ENCODE data around the gene ANHX.

Gene ANHX

DNA sequence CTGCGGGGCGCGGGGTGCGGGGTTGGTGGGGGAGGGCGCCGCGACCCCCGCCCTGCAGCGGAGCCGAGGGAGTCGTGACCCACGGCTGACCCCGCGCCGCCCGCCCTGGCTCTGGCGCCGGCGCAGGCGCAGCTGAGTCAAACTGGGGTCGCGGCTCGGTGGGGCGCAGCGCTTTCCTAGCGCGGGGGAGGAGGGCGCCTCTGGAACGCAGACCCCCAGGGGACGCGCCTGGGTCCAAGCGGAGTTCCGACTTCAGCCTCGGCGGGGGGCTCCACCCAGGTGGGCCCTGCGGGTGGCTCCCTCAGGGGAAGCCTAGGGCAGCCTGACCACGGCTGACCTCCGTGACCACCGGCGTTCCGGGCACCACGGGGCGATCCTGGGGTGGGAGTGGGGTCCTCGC, 467 bp upstream of the ANHX start:
- no peak for ATAC-seq
- TF ChIP-seq BACH2 (CRISPR knock-in tag; IDR thresholded peaks at IDR 0.05; ENCODE audit: borderline replicate concordance) (no peak), ZFP30 (CRISPR knock-in tag; IDR thresholded peaks at IDR 0.05) (no peak), ZC3H10 (CRISPR knock-in tag; IDR thresholded peaks at IDR 0.05) (no peak), OSR1 (CRISPR knock-in tag; IDR thresholded peaks at IDR 0.05) (no peak), ZNF70 (CRISPR knock-in tag; IDR thresholded peaks at IDR 0.05) (no peak), ZFP3 (CRISPR knock-in tag; IDR thresholded peaks at IDR 0.05) (no peak), SNAI2 (CRISPR knock-in tag; IDR thresholded peaks at IDR 0.05) (no peak), PPARA (CRISPR knock-in tag; IDR thresholded peaks at IDR 0.05; ENCODE audit: borderline replicate concordance) (no peak), GLIS3 (CRISPR knock-in tag; IDR thresholded peaks at IDR 0.05) (no peak)
- TF ChIP-seq, protein P1, sequence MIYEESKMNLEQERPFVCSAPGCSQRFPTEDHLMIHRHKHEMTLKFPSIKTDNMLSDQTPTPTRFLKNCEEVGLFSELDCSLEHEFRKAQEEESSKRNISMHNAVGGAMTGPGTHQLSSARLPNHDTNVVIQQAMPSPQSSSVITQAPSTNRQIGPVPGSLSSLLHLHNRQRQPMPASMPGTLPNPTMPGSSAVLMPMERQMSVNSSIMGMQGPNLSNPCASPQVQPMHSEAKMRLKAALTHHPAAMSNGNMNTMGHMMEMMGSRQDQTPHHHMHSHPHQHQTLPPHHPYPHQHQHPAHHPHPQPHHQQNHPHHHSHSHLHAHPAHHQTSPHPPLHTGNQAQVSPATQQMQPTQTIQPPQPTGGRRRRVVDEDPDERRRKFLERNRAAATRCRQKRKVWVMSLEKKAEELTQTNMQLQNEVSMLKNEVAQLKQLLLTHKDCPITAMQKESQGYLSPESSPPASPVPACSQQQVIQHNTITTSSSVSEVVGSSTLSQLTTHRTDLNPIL (CRISPR knock-in tag; IDR thresholded peaks at IDR 0.05; ENCODE audit: low read depth): no peak
- TF ChIP-seq, protein P2, sequence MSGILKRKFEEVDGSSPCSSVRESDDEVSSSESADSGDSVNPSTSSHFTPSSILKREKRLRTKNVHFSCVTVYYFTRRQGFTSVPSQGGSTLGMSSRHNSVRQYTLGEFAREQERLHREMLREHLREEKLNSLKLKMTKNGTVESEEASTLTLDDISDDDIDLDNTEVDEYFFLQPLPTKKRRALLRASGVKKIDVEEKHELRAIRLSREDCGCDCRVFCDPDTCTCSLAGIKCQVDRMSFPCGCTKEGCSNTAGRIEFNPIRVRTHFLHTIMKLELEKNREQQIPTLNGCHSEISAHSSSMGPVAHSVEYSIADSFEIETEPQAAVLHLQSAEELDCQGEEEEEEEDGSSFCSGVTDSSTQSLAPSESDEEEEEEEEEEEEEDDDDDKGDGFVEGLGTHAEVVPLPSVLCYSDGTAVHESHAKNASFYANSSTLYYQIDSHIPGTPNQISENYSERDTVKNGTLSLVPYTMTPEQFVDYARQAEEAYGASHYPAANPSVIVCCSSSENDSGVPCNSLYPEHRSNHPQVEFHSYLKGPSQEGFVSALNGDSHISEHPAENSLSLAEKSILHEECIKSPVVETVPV (CRISPR knock-in tag; IDR thresholded peaks at IDR 0.05): no peak

DNA sequence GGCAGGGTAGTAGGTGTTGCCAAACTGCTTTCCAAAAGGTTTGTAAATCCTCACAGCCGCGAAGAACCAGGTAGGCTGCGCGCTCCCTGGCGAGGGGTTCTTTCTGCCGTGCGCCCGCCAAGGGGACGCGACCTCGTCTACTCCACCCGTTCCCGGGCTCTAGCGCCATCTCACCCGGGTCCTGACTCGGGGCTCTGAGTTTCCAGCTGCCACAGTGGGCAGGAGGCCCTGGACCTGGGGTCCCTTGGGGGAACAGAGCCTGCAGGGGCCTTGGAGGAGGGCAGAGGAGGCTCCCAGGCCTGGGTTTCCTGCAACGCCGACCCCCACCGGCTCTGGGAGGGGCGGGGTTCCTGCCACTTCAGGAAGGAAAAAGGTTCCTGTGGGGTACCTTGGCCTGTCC, 706 bp downstream of the ANHX start:
- TF ChIP-seq, protein P3, sequence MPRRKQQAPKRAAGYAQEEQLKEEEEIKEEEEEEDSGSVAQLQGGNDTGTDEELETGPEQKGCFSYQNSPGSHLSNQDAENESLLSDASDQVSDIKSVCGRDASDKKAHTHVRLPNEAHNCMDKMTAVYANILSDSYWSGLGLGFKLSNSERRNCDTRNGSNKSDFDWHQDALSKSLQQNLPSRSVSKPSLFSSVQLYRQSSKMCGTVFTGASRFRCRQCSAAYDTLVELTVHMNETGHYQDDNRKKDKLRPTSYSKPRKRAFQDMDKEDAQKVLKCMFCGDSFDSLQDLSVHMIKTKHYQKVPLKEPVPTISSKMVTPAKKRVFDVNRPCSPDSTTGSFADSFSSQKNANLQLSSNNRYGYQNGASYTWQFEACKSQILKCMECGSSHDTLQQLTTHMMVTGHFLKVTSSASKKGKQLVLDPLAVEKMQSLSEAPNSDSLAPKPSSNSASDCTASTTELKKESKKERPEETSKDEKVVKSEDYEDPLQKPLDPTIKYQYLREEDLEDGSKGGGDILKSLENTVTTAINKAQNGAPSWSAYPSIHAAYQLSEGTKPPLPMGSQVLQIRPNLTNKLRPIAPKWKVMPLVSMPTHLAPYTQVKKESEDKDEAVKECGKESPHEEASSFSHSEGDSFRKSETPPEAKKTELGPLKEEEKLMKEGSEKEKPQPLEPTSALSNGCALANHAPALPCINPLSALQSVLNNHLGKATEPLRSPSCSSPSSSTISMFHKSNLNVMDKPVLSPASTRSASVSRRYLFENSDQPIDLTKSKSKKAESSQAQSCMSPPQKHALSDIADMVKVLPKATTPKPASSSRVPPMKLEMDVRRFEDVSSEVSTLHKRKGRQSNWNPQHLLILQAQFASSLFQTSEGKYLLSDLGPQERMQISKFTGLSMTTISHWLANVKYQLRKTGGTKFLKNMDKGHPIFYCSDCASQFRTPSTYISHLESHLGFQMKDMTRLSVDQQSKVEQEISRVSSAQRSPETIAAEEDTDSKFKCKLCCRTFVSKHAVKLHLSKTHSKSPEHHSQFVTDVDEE (CRISPR knock-in tag; IDR thresholded peaks at IDR 0.05): no peak
- TF ChIP-seq ZNF565 (CRISPR knock-in tag; conservative IDR thresholded peaks at IDR 0.05; ENCODE audit: low read depth): no peak
- no peak for TF ChIP-seq OSR1 (CRISPR knock-in tag; IDR thresholded peaks at IDR 0.05)
- TF ChIP-seq ZNF8 (CRISPR knock-in tag; IDR thresholded peaks at IDR 0.05): no peak
- no peak for TF ChIP-seq ESRRG (CRISPR knock-in tag; IDR thresholded peaks at IDR 0.05)
- TF ChIP-seq ISL1 (CRISPR knock-in tag; IDR thresholded peaks at IDR 0.05): no peak
- TF ChIP-seq ZNF70 (CRISPR knock-in tag; IDR thresholded peaks at IDR 0.05): no peak
- no peak for TF ChIP-seq CSDC2 (CRISPR knock-in tag; IDR thresholded peaks at IDR 0.05)
- TF ChIP-seq, protein P1 (CRISPR knock-in tag; IDR thresholded peaks at IDR 0.05; ENCODE audit: low read depth): no peak
- ATAC-seq: no peak

DNA sequence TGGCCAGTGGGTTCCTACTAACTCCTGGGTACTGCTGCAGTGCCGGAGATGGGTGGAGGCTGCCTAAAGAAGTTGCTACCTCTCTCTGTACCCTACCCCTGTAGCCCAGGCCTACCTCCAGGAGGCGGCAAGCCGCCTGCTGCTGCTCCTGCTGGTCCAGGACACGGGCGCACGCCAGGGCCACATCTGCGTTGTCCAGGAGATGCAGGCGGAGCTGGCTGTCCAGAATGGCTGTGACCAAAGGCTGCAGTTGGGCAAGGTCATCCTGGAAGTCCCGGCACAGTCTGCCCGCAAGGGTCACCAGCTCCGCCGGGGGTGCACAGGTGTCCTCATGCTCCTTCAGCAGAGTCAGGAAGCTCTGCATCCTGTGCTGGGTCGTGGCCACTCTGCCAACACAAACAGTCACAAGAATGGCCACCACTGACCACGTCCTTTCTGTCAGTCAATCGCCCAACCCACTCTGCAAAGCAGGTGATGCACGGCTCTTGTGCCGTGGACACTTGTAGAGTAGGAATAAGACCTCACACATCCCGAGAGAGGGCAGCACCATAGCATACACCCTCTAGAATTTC, 1.6 kb downstream of the ANHX start:
- ATAC-seq: no peak
- TF ChIP-seq PPARA (CRISPR knock-in tag; IDR thresholded peaks at IDR 0.05; ENCODE audit: borderline replicate concordance): no peak
- no peak for TF ChIP-seq OSR1 (CRISPR knock-in tag; IDR thresholded peaks at IDR 0.05)
- no peak for TF ChIP-seq ZNF8 (CRISPR knock-in tag; IDR thresholded peaks at IDR 0.05)
- TF ChIP-seq TCF4 (CRISPR knock-in tag; IDR thresholded peaks at IDR 0.05; ENCODE audit: borderline replicate concordance): no peak
- TF ChIP-seq, protein P4, sequence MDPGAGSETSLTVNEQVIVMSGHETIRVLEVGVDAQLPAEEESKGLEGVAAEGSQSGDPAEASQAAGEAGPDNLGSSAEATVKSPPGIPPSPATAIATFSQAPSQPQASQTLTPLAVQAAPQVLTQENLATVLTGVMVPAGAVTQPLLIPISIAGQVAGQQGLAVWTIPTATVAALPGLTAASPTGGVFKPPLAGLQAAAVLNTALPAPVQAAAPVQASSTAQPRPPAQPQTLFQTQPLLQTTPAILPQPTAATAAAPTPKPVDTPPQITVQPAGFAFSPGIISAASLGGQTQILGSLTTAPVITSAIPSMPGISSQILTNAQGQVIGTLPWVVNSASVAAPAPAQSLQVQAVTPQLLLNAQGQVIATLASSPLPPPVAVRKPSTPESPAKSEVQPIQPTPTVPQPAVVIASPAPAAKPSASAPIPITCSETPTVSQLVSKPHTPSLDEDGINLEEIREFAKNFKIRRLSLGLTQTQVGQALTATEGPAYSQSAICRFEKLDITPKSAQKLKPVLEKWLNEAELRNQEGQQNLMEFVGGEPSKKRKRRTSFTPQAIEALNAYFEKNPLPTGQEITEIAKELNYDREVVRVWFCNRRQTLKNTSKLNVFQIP (CRISPR knock-in tag; IDR thresholded peaks at IDR 0.05; ENCODE audit: borderline replicate concordance, low read depth): no peak
- TF ChIP-seq, protein P3 (CRISPR knock-in tag; IDR thresholded peaks at IDR 0.05): no peak
- no peak for TF ChIP-seq ZC3H10 (CRISPR knock-in tag; IDR thresholded peaks at IDR 0.05)
- no peak for TF ChIP-seq ZNF70 (CRISPR knock-in tag; IDR thresholded peaks at IDR 0.05)
